Panc1 (cell line): ENCODE data around the gene FAM98C. TPM values are rescaled to one million over a fixed set of nuclear protein-coding genes. Genes with fewer than 3 reads are reported as not detected.

ENCODE experiments used
- ATAC-seq: fragments of 200-7000 bp; cut with Tn5 transposase; 2 replicates; pipeline ENCODE4 v1.9.1; 2020; ENCODE audit warnings: mild to moderate bottlenecking, moderate library complexity
- BruUV-seq: library from RNA; stranded (reverse); fragments of 400-500 nt; replicated peaks from 2 replicates; lab custom pipeline; 2021; lab: Mats Ljungman, UMichigan
- CTCF ChIA-PET: fragments of 300-600 bp; sonication (Branson Sonifier 250); formaldehyde crosslinking; loops from one replicate; lab custom pipeline; 2022; ENCODE audit warnings: antibody characterized with exemption; lab: Charles Lee
- POLR2A ChIA-PET: fragments of 300-600 bp; sonication (Branson Sonifier 250); formaldehyde crosslinking; loops from one replicate; lab custom pipeline; 2022; ENCODE audit warnings: antibody characterized with exemption; lab: Charles Lee
- DNase-seq: peaks from one replicate; pipeline ENCODE4 v3.0.0-alpha.2; 2010; ENCODE audit warnings: low read depth, low spot score
- H3K27ac ChIP-seq: 2 replicates; pipeline ENCODE4 v1.5.1; 2011; ENCODE audit warnings: mild to moderate bottlenecking, low read length, inconsistent platforms
- H3K27me3 ChIP-seq: fragments of 200-500 bp; sonication (Bioruptor generic); 2 replicates; pipeline ENCODE4 v1.6.0; 2014; ENCODE audit warnings: low read length, inconsistent platforms; ENCODE audit not compliant: control insufficient read depth, insufficient read depth
- H3K36me3 ChIP-seq: fragments of 200-500 bp; sonication (Bioruptor generic); 2 replicates; pipeline ENCODE4 v1.5.1; 2014; ENCODE audit warnings: inconsistent platforms, mild to moderate bottlenecking, low read length, moderate library complexity; ENCODE audit not compliant: control insufficient read depth, insufficient read depth
- H3K4me1 ChIP-seq: 2 replicates; pipeline ENCODE4 v1.5.1; 2011; ENCODE audit warnings: inconsistent platforms, mild to moderate bottlenecking, low read length, moderate library complexity; ENCODE audit not compliant: control insufficient read depth, insufficient read depth
- H3K4me3 ChIP-seq, 2 experiments: 2 replicates each; pipeline ENCODE4 v1.5.1; 2011 to 2012; ENCODE audit warnings: low read depth in 2 of 2, low read length in 2 of 2, mild to moderate bottlenecking in 2 of 2, inconsistent platforms in 1 of 2, moderate library complexity in 1 of 2
- H3K9me3 ChIP-seq: fragments of 200-500 bp; sonication (Bioruptor generic); 2 replicates; pipeline ENCODE4 v1.5.1; 2014; ENCODE audit warnings: low read depth, mild to moderate bottlenecking, inconsistent platforms, low read length, moderate library complexity; ENCODE audit not compliant: control insufficient read depth, insufficient read depth
- POLR2AphosphoS5 ChIP-seq: IDR thresholded peaks from 2 replicates; pipeline ENCODE4 v1.6.1; 2012; ENCODE audit warnings: mild to moderate bottlenecking, low read depth, low read length, moderate library complexity
- SIN3A ChIP-seq: IDR thresholded peaks from 2 replicates; pipeline ENCODE4 v1.6.1; 2012; ENCODE audit warnings: low read depth, mild to moderate bottlenecking, low read length, moderate library complexity, borderline replicate concordance; ENCODE audit not compliant: insufficient read depth
- TCF7L2 ChIP-seq: IDR thresholded peaks from 2 replicates; pipeline ENCODE4 v1.6.1; 2011; ENCODE audit warnings: mild to moderate bottlenecking, low read depth, low read length, inconsistent platforms
- in situ Hi-C: cut with HindIII; loops from 2 replicates; pipeline ENCODE4 v1.10.0; 2016; ENCODE audit warnings: low sequenced_read_pairs, low pct_unique_long_range_greater_than_20kb
- intact Hi-C: fragments of 100-400 bp; cut with micrococcal nuclease; formaldehyde crosslinking; loops from one replicate; pipeline ENCODE4 v1.10.0; 2022; ENCODE audit not compliant: unreplicated experiment
- total RNA-seq: library from RNA; stranded (reverse); gene quantifications from one replicate; pipeline ENCODE4 v1.2.1, GENCODE V29; 2021; ENCODE audit not compliant: unreplicated experiment
- TF ChIP-seq, protein P1 (sequence below), 2 experiments: IDR thresholded peaks; 2 replicates each; pipeline ENCODE4 v1.6.1; 2011 to 2012; ENCODE audit warnings: low read depth in 2 of 2, control low read depth in 1 of 2, low read length in 1 of 2, mild to moderate bottlenecking in 1 of 2, moderate library complexity in 1 of 2; ENCODE audit not compliant: insufficient read depth in 1 of 2
- TF ChIP-seq, protein P2 (sequence below): fragments of 450-650 bp; IDR thresholded peaks from 2 replicates; pipeline ENCODE4 v1.5.1; 2017; ENCODE audit warnings: mild to moderate bottlenecking

Gene FAM98C
- total RNA-seq, 1 experiment from 2014 or later, result 24.7 TPM

DNA sequence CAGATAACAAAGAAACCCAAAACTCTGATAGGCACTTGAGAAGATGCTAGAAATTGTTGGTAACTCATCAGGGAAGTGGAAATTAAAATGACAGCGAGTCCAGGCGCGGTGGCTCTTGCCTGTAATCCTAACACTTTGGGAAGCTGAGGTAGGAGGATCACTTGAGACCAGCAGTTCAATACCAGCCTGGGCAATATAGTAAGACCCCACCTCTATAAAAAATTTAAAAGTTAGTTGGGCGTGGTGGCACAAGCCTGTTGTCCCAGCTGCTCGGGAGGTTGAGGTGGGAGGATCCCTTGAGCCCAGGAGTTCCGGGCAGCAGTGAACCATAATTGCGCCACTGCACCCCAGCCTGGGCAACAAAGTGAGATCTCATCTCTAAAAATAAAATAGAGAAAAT is 28.0 kb downstream of the FAM98C start:
- Histone ChIP-seq H3K27me3 (no peaks in the 10 kb centered on the region), H3K4me3 (no peak overlapping the region), H3K4me1 (no peaks in the 10 kb centered on the region), H3K9me3 (no peaks in the 10 kb centered on the region), H3K36me3 (no peaks in the 10 kb centered on the region), H3K27ac (no peak overlapping the region)
- ATAC-seq, result no peak
- DNase-seq, result no peak
- TF ChIP-seq TCF7L2 (no peak), SIN3A (no peak), POLR2AphosphoS5 (no peak)
- TF ChIP-seq, protein P1, sequence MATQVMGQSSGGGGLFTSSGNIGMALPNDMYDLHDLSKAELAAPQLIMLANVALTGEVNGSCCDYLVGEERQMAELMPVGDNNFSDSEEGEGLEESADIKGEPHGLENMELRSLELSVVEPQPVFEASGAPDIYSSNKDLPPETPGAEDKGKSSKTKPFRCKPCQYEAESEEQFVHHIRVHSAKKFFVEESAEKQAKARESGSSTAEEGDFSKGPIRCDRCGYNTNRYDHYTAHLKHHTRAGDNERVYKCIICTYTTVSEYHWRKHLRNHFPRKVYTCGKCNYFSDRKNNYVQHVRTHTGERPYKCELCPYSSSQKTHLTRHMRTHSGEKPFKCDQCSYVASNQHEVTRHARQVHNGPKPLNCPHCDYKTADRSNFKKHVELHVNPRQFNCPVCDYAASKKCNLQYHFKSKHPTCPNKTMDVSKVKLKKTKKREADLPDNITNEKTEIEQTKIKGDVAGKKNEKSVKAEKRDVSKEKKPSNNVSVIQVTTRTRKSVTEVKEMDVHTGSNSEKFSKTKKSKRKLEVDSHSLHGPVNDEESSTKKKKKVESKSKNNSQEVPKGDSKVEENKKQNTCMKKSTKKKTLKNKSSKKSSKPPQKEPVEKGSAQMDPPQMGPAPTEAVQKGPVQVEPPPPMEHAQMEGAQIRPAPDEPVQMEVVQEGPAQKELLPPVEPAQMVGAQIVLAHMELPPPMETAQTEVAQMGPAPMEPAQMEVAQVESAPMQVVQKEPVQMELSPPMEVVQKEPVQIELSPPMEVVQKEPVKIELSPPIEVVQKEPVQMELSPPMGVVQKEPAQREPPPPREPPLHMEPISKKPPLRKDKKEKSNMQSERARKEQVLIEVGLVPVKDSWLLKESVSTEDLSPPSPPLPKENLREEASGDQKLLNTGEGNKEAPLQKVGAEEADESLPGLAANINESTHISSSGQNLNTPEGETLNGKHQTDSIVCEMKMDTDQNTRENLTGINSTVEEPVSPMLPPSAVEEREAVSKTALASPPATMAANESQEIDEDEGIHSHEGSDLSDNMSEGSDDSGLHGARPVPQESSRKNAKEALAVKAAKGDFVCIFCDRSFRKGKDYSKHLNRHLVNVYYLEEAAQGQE (IDR thresholded peaks at IDR 0.05; ENCODE audit: insufficient read depth in 1 of 2, low read depth in 2 of 2, low read length in 1 of 2), result no peak
- TF ChIP-seq, protein P2, sequence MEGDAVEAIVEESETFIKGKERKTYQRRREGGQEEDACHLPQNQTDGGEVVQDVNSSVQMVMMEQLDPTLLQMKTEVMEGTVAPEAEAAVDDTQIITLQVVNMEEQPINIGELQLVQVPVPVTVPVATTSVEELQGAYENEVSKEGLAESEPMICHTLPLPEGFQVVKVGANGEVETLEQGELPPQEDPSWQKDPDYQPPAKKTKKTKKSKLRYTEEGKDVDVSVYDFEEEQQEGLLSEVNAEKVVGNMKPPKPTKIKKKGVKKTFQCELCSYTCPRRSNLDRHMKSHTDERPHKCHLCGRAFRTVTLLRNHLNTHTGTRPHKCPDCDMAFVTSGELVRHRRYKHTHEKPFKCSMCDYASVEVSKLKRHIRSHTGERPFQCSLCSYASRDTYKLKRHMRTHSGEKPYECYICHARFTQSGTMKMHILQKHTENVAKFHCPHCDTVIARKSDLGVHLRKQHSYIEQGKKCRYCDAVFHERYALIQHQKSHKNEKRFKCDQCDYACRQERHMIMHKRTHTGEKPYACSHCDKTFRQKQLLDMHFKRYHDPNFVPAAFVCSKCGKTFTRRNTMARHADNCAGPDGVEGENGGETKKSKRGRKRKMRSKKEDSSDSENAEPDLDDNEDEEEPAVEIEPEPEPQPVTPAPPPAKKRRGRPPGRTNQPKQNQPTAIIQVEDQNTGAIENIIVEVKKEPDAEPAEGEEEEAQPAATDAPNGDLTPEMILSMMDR, result no peak
- CTCF ChIA-PET, result no interaction called here
- intact Hi-C loops, result no loop called here
- no TSS peak for BruUV-seq
- in situ Hi-C loops, result no loop called here
- POLR2A ChIA-PET, result interaction anchor here (0.7 kb wide), 1 partner anchor 15 kb away, joined by 7 read pairs; no protein-coding TSS in a partner anchor

DNA sequence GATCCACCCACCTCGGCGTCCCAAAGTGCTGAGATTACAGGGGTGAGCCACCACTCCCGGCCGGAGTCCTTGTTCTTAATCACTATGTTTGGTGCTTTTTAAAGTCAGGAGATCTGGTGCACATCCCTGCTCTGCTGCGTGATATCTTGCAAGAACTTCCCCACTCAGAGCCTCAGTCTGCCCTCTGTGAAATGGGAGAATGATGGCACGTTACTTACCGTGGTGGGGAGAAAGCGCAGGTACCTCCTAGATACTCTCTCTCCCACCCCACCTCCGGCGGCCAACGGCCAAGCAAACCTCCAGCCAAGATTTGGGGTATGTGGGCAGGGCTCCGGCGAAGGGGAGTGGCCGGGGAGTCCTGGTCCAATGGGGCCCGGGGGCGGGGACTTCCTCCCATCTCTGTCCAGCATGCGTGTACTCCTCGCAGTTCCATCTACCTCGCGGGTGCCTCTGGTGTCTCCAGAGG is 30.4 kb downstream of the FAM98C start, which contains the start of gene RYR1:
RYR1 (plus strand) TSS at position 424 of the 466 bp plus-strand sequence. CDS start 139 bp downstream, outside the sequence.
- H3K36me3 ChIP-seq, result no peaks in the 10 kb centered on the region
- H3K4me3 ChIP-seq, result no peak within 1 kb of the TSS
- CTCF ChIA-PET, result no interaction called here
- no peak for DNase-seq
- H3K27me3 ChIP-seq, result no peaks in the 10 kb centered on the region
- no peaks in the 10 kb centered on the region for H3K9me3 ChIP-seq
- intact Hi-C loops, result no loop called here
- BruUV-seq, result no TSS peak
- POLR2A ChIA-PET, result no interaction called here
- no peak within 1 kb of the TSS for H3K27ac ChIP-seq
- TF ChIP-seq, protein P1 (IDR thresholded peaks at IDR 0.05; ENCODE audit: insufficient read depth in 1 of 2, low read depth in 2 of 2, low read length in 1 of 2), result no peak
- TF ChIP-seq, protein P2, result no peak
- TF ChIP-seq SIN3A (no peak), POLR2AphosphoS5 (no peak), TCF7L2 (no peak)
- in situ Hi-C loops, result no loop called here
- peak; percentile 66; the same call in 1 of the 2 replicates for ATAC-seq
- H3K4me1 ChIP-seq, result no peaks in the 10 kb centered on the region
